Fibroblast of lung (primary cell): ENCODE measurements around the gene GPR42.

Source experiments
- EZH2 ChIP-seq: IDR thresholded peaks from 2 replicates; pipeline ENCODE4 v1.5.1; 2012; ENCODE audit warnings: low read length, control low read depth, mild to moderate bottlenecking; ENCODE audit errors: missing control alignments
- TF ChIP-seq, protein P1 (sequence below), 2 donors: IDR thresholded peaks in 1 of 2; conservative IDR thresholded peaks in 1 of 2; 1 replicate in 1 of 2; 2 replicates in 1 of 2; pipeline ENCODE4 v1.5.1; 2011 to 2012; ENCODE audit warnings: low read length in 2 of 2, control low read depth in 1 of 2, inconsistent platforms in 1 of 2, low read depth in 1 of 2, mild to moderate bottlenecking in 1 of 2

DNA sequence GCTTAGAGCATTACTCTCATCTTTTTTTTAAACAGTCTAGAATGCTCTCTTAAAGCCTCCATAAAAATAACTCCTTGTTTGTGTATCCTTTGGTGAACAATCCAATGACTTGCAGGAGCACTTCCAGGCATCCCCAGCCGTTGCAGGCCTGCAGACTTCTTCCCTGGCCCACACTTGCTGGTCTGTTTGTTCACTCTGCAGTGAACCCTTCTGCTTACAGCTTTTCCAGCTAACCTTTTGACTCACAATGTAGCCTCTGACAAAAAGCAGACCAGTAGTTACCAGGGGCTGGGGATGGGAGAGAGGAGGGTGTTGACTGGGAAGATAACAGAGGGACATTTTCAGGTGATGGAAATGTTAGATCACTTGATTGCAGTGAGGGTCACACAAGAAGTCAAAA is 9.1 kb downstream of the GPR42 start:
- TF ChIP-seq, protein P1, sequence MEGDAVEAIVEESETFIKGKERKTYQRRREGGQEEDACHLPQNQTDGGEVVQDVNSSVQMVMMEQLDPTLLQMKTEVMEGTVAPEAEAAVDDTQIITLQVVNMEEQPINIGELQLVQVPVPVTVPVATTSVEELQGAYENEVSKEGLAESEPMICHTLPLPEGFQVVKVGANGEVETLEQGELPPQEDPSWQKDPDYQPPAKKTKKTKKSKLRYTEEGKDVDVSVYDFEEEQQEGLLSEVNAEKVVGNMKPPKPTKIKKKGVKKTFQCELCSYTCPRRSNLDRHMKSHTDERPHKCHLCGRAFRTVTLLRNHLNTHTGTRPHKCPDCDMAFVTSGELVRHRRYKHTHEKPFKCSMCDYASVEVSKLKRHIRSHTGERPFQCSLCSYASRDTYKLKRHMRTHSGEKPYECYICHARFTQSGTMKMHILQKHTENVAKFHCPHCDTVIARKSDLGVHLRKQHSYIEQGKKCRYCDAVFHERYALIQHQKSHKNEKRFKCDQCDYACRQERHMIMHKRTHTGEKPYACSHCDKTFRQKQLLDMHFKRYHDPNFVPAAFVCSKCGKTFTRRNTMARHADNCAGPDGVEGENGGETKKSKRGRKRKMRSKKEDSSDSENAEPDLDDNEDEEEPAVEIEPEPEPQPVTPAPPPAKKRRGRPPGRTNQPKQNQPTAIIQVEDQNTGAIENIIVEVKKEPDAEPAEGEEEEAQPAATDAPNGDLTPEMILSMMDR (conservative IDR thresholded peaks at IDR 0.05 in 1 of 2, IDR thresholded peaks at IDR 0.05 in 1 of 2; ENCODE audit: low read depth in 1 of 2, low read length in 2 of 2) = no peak
- TF ChIP-seq EZH2 = no peak
